HG02571 (cell line): Measurements from ENCODE around the gene BTK.

Experiments used
- ATAC-seq: cut with Tn5 transposase; IDR thresholded peaks from one replicate; pipeline ENCODE4 v1.9.1; 2021; ENCODE audit warnings: mild to moderate bottlenecking, moderate library complexity; ENCODE audit not compliant: unreplicated experiment

Gene BTK

GRCh38 chrX:101394372-101394771 is 8.4 kb upstream of the BTK start:
- ATAC-seq, result no peak

DNA sequence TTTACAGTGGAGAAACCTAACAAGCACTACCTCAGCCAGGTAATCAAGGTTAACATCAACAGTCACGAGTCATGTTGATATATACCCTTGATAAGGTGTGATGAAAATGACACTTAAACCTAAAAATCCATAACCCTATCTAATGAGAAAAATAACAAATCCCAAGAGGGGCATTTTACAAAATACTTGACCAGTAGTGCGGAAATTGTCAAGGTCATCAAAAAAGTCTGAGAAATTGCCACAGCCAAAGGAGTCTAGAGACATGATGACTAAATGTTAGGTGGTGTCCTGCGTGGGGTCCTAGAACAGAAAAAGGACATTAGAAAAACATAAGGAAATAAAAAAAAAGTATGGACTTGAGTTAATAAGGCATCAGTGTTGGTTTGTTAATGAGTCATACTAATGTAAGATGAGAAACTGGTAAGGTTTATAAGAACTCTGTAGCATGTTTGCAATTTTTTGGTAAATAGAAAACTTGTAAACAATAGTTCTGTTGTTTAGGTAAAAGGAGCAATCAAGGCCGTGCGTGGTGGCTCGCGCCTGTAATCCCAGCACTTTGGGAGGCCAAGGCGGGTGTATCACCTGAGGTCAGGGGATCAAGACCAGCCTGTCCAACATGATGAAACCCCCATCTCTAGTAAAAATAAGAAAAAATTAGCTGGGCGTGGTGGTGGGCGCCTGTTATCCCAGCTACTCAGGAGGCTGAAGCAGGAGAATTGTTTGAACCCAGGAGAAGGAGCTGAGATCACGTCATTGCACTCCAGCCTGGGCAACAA is 7.7 kb upstream of the BTK start:
- no peak for ATAC-seq

DNA sequence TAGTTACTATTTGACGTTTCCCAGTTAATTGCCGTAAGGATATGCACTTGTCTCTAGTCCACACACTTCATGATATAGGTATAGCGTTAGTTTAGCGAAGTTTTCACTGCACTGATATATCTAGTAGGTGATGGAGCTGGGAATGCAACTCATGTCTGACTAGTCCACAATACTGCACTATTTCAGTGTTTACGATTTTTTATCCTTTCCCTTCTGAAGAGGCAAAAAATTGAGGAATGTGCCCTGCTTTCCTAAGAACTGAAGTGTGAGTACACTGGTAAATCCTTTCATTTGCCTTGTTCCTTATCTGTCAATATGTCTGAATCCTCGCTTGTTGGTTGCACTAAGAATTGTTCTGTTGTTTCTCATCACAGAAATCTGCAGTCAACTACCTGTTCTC is 5.8 kb upstream of the BTK start:
- no peak for ATAC-seq

GRCh38 chrX:101390664-101391525 is 4.9 kb upstream of the BTK start, which contains the start of gene RPL36A:
Gene RPL36A (plus strand): TSS chrX:101391011. CDS start chrX:101391044, 33 bp downstream.
- ATAC-seq, result peak; percentile 81

- ATAC-seq, result no peak
Measured at GRCh38 chrX:101388604-101389003, 2.6 kb upstream of the BTK start.

DNA sequence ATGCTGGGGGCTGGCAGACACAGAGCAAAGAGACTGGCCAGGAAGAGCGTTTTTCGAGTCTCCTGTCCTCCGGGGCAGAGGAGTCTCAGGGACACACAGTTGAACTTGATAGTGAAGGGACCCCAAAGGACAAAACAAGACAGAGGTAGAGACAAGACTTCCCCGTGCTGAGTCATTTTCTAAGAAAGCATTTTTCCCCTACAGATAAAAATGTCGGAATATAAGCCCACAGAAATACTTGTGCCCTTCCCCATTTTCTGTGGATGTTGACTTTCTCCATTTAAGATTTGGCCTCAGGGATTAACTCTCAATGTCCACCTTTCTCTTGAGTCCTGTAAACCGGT is 523 bp upstream of the BTK start:
- ATAC-seq, result no peak

DNA sequence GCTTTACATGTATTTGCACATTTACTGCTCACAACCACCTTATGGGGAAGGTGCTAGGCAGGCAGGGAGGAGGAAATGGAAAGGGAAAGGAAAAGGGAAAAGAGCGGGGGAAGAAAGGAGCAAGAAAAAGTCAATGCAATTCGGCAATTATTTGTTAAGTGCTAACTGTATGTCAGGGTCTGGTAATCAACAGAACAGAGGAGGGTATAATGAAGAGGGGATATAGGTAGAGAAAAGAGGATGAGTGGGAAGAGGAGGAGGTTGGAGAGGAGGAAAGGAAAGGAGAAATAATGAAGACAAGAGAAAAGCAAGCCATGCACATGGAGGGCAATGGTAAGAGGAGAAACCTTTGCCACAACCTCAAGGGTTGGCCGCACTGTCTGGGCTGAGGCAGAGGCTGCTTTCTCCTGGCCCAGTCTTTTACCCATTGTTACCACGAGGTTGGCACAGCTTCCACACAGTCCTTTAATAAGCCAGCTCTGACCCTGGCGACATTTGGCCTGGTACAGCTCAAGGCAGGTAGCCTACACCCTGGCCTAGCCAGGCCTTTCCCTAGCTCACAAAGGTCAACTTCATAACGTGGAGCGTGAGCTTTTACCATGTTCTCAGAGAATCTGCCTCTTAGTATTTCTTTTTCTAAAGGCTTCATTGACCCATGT is 836 bp downstream of the BTK start:
- no peak for ATAC-seq

- peak; percentile 63 for ATAC-seq
Measured at GRCh38 chrX:101383679-101384205, 2.2 kb downstream of the BTK start.

DNA sequence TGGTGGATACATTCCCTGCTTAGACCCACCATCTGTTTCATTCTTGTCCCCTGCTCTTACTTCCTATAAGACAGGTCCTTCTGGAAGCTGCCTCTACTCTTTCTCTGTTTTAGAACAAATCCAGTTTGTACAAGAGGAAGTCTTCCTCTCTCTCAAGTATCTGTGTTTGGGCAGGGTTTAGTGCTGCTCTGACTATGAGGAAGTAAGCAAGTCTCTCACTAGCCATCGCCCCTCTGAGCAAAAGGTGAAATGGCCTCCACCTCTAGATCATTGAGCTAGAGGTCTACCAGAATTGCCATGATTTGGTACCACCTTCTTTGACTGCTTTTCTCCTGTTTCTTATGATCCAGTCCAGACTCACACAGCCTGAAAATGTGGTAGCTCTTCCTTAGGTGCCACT is 8.4 kb downstream of the BTK start:
- ATAC-seq, result no peak

DNA sequence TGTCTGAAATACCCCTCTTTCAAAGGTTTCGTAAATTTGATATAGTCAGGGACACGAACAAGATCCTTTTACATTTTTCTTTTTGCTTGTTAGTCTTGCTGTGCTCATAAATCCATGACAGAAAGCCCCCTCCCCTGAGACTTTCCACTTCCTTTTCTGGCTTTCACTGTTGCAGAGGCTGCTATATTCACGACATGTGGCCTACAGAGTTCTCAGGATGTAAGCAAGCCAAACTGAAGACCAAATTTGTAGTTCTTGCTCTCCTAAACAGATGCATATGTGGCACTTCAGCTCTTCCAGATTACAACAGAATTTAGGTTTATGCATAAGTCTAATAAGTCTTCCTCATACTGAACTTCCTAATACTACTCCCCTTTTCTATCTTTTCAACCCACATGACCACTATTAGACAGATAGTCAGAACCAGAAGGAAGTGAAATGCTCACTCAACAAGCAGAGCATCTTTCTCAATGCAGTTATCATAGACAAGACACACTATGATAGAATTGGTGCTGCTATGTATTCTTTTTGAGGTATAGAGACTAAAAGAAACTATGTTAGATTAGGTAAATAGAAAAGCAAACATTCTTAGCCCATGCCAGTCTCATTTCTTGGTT is 15.0 kb downstream of the BTK start:
- no peak for ATAC-seq

- ATAC-seq, result no peak
Measured at GRCh38 chrX:101369687-101370086, 16.3 kb downstream of the BTK start.

DNA sequence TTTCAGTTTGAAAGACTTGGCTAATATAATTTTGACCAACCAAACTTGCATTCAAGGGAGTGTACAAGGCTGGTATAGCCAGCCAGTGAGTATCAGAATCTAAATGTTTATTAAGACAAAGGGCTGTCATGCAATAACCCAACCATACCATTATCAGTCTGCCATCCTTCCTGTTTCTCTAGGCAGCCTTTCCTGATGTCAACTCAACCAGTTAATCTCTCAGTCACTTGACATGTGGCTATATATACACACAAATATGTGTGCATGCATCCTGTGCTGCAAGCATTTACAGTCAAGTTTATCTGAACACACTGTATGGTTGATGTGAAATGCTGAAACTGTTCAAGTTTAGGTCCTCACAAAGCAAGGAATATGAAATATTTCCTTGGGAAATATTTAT is 17.2 kb downstream of the BTK start:
- no peak for ATAC-seq

GRCh38 chrX:101365301-101365795 is 20.6 kb downstream of the BTK start:
- no peak for ATAC-seq

DNA sequence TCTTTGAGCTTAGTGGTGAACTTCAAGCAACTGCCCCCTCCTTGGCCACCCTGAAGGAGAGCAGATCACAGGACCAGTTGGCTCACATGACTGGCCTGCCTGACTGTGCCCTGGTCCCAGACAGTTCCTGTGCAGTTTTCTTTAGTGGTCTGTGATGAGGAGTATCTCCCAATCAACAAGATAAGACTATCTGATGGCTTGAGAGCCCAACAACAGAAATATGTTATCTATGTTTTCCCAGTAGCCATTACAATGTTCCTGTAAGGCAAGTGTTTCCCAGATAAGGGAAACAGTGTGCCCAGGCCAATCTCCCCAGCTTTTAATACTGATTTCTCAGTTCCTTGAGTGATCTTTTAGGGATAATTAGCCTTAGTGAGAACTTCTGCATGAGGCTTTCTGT is 23.2 kb downstream of the BTK start:
- no peak for ATAC-seq

DNA sequence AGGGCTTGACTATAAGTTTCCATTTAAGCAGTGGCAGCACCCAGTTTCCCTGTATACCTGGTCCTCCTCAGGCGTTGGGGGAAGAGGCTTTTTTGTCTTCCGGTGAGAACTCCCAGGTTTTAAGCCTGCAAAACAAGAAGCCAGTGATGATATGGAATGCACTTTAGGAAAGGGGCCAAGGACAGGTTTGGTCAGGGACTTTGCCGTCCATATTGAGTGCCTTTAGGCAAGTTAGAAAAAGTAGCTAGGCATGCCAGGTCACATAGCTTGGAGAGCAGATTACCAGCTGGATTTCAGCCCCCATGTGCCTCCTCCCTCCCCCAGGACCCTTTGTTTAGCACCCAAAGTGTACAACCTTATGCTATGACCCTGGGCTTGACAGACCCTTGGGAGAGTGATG is 23.9 kb downstream of the BTK start:
- no peak for ATAC-seq

- ATAC-seq, result no peak
Measured at GRCh38 chrX:101360390-101360789, 25.6 kb downstream of the BTK start.

- no peak for ATAC-seq
Measured at GRCh38 chrX:101359966-101360365, 26.0 kb downstream of the BTK start.

- no peak for ATAC-seq
Measured at GRCh38 chrX:101357166-101357795, 28.7 kb downstream of the BTK start.

GRCh38 chrX:101349193-101349562 is 36.8 kb downstream of the BTK start:
- ATAC-seq, result no peak

DNA sequence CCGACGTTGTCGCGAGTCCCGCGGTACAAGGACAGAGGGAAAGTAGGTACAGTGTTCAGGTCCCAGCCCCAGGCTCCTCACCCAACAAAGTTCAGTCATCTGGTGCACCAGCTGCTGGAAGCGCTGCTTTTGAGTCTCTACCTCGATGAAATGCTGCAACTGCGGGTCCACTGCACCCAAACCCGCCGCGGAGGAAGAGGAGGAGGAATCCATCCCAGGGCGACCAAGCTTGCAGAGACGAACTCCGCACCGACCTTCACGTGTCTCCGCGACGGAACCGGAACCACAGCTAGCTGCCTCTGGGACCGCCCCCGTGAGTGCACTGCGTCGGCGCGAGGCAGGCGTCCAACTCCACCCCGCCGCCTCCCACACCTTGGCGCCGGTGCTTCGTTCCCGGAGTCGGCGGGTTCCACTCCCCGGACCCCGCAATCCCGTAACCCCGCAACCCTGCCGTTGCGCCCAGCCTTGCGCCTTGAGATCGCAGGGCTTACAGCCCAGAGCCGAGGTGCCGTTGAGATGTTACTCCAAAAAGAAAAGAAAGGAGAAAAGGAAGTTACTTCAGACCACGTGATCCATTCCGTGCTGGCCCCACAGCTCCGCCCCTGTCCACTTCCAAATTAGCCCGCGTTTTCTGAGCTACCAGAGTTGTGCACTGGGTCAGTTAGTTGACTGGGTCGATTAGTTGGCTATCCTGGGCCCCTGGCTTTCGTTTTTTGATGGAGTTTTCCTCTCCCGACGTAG is 37.4 kb downstream of the BTK start, which contains the start of gene TIMM8A:
TIMM8A (minus strand) TSS at position 291 of the 741 bp plus-strand sequence; CDS start at position 213, 78 bp downstream.
- peak; percentile 96 for ATAC-seq
